ENCODE measurements around the gene VIPR2.

VIPR2 gene

DNA sequence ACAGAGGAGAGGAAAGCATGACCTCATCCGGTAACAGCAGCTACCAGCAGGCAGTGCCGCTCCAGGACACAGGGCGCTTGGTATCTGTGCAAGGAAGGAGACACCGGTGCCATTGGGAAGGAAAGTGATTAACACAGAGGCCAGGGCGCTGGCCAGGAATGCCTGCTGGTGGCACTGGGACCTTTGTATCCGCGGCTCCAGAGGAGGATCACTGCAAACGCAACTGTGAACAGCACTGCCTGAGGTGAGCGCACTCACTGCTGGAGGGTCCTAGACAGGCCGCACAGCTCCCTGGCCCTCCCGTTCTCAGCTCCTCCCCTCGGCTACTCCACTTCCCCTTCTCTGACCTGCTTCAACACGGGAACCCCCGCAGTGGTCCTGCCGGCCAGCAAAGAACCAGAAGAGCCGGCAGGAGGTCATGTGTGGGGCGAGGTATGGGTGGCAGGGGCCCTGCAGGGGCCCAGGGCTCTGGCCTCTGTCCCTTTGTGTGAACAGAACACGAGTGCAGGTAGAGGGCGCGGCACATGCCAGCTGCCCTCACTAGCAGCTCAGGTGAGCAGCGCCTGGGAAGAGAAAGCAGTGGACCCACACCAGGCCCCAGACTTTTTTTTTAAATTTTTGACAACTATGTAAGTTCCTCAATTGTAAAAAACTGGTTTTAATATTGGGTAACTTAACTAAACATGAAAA, 107.6 kb downstream of the VIPR2 start:
- no peak for DNase-seq

DNA sequence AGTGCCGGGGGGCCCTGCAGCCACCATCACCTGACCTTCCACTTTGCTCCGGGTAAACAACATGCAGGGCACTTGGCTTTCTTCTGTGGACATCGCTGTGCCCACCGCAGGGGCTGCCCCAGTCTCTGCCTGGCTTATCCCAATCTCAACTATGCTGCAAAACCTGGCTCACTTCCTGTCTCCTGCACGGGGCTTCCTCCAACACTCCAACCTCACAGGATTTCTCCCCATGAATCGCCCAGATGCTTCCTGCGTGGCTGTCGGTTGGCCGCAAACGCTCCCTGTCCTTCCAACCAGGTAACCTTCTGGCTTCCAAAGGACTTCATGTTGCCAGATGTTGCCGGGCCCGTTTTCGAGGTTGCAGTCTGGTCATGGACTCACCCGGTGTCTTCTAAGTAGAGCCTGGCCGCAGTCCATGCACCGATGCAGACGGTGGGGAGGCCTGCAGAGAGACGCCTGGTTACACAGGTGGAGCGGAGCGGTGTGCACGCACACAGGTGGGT, 109.0 kb downstream of the VIPR2 start:
- no peak for DNase-seq

DNA sequence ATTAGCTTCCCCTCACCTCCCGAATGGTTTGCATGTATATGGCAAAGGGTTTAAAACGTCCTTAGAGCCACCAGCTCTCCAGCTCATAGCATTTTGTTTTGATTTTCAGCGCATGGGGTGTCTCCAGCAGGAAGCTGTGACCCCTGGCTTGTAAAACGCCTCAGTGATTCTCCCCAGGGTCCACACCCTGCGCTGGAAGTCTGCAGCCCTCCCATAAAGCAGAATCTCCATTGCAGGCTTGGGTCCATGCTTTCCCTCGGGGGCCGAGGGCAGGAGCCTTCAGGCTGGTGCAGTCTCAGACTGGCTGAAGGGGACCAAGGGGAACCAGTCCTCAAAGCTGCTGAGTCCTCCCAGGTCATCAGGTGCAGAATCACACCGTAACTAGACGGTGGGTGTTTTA, 109.7 kb downstream of the VIPR2 start:
- no peak for DNase-seq

DNA sequence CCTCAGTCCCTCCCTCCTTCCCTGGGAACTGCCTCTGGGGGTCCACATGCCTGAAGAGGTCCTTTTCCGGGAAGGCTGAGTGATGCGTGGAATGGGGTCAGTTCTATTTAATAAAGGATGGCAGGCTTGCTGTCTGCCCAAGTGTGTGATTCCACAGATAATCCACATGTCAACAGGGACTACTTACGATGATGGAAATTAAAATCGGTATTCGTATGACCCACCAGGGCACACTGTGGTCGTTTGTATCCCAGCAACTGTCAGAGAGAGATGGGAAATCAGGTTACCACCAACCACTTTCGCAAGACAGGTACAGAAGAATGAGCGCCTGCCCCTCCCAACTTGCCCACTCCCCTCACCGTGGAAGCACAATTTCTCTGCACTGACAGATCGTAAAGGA, 110.3 kb downstream of the VIPR2 start:
- DNase-seq, result no peak

DNA sequence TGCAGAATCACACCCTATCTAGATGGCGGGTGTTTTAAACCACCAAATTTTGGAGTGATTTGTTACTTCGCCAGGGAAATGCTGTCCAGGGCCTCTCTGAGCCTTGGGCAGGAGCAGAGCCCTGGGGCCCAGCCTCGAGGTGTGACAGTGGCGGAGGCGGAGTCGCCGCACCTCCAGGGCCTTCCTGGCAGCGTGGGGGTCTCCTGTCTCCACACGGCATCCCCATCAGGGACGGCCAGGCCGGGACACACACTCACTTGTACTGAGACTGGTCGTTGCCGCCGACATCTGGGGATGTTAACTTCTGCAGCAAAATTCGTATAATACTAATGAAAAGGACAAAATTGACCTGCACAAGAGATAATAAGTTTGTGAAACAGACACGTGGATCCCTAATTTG, 110.7 kb downstream of the VIPR2 start:
- no peak for DNase-seq

DNA sequence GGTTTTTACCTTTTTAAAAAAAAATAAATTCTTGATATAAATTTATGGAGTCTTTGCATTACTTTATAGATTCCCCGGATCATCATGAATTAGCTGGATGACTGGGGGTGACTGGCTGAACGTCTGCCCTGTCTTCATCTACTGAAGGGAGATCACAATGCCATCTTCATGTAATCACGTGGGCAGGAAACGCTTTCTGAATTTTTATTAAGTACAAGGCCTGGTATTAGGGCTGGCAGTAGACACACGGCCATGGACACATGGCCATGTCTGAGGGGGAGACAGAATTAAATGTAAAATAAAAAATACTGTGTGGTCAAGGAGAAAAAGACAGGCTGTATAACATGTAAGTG, 111.2 kb downstream of the VIPR2 start:
- no peak for DNase-seq

DNA sequence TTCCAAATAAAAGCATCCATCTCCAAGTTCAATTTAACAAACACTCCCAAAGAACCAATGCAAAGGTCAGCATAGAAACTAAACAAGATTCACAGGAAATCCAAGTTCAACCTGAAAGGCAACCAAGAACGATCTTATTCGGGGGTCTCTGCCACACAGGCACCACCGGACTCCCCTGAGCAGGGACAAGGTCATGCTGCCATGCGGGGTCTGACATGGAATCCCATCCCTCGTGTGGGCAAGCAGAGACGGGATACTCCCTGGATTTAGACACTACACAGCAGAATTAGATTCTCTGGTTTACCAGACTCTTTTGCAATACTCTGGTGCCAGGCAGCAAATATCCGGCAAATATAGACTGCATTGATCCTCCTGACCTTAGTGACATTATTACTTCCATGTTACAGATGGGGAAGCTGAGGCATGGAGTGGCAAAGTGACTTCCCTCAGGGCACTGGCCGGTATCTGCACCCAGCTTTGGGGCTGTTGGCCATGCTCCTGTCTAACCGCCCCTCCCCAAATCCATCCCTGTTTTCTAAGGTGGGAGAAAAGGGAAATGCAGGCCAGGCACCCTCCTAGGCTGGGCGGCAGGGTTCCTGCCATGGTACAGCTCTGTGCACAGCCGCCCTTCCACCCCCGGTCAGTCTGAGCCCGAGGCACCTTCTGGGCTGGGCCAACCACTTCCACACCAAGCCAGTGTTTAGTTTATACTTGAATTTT, 111.8 kb downstream of the VIPR2 start:
- no peak for DNase-seq

DNA sequence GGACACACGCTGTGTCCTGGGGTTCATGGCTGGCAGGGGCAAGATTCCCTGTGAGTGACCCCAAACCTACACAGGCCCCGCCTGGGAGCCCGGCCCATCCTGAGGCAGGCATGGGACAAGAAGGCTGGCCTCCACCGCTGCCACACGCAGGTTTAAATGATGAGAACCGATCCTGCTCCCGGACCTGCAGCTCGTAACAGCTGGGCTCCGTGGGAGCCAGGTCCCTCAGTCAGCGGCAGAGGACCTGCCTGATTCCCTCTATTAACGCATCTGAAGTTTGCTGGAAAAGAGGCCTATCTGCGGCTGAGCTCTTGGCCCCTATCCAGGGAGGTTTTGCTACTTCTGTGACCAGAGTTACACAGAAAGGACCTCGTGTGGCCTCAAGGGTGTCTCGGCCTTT, 112.3 kb downstream of the VIPR2 start:
- DNase-seq, result no peak

DNA sequence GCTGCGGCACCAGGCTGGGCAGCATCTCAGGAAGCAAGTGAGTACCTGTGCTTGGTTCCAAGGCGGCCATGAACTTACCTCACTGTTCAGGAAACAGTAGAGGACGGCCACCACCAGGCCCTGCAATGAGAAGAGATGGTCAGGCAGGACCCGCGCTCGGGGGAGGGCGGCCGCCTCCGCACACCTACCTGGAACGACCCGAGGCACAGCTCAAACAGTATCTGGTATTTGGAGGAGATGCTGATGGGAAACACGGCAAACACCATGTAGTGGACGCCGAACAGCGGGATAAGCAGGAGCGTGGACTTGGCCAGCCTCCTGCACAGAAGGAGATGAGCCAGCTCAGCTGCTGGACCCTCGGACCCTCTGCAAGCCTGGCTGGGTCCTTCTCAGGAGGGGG, 112.9 kb downstream of the VIPR2 start:
- no peak for DNase-seq

DNA sequence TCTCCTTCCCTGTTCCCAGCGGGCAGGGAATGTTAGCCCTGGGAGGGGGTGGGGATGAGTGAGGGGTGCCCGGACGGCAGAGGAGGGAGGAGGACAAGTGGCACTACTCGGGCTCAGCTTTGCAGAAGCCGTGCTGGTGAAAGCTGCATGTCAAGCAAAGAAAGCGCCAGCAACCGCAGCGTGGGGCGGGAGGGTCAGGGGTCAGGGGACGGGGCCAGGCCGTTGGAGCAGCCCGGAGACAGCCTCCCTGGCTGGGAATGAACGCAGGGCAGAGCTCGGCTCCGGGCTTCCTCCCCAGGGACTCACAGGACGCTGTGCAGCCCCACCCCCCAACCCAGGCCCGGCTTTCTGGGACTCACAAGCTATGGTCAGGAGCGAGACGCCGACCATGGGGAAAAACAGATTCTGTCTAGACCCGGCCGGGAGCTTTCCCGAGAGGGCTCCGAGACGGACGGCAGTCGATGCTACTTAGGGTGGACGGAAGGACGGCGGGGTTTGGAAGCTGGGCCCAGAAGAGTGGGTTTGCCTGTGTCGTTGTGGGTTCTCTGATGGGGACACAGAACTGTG, 113.4 kb downstream of the VIPR2 start:
- no peak for DNase-seq

DNA sequence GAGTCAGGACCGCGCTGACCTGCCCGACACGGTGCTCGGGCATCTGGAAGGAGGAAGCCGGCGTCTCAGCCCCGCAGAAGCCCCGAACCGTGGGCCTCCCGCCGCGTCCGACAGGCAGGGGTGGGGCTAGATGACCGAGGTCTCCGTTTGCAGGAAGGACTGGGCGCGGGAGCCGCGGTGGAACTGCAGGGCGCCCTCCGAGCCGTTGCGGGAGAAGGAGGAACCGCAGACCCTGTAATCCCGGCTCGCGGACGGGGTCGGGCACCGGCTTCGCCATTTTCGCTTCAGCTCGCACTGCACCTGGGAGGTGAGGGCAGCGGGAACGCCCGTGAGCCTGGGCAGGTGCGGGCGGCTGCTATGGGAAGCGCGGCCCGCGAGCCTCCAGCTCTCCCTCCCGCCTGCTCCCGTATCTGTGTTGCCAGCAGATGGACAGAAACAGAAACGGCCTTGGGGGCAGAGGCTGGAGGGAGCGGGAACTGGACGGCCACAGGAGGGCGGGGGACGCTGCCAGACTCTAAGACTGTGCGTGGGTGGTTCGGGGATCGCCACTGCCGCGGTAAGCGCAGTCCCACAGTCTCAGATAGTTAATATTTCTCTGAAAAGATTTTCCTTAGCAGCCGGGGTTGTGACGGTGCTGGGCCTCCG, 114.1 kb downstream of the VIPR2 start:
- peak; percentile 10 for DNase-seq

DNA sequence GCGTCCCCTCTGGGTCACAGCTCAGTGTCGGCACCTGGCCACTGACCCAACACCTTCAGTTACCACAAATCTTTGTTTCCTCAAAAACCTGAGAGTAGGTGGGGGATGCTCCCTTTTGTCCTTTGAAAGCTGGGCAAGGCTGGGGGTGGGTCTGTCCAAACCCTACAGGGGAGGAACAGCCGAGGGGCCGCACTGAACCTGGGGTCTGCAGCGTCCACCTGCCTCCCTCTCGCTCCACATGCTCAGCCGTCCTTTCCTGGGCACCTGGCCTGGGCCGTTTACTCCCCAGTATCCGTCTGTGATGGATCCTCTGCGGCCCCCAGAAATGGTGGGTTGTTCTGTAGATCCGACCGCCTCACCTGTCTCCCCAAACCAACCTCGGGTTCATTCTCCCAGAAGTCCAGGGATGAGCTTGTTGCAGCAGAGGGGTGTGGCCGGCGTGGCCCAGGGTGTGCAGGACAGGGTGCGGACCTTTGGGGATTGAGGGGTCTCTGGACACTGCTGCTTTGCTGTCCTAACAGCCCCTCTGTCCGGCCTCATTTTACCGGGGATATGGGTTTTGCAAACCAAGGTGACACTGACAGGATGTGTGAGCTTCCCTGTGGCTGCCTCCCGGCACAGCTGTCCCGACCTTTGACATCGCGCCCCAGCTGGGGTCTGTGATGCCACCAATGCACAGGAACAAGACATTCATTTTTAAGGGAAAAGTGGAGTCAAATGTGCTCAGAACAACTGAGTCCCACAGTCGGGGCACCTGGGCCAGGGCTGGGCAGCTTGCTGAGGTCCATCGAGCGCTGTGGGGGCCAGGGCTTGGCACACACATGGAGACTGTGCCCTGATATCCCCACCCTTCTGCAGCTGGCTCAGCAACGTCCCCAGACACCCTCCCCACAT, 115.9 kb downstream of the VIPR2 start:
- DNase-seq, result no peak

DNA sequence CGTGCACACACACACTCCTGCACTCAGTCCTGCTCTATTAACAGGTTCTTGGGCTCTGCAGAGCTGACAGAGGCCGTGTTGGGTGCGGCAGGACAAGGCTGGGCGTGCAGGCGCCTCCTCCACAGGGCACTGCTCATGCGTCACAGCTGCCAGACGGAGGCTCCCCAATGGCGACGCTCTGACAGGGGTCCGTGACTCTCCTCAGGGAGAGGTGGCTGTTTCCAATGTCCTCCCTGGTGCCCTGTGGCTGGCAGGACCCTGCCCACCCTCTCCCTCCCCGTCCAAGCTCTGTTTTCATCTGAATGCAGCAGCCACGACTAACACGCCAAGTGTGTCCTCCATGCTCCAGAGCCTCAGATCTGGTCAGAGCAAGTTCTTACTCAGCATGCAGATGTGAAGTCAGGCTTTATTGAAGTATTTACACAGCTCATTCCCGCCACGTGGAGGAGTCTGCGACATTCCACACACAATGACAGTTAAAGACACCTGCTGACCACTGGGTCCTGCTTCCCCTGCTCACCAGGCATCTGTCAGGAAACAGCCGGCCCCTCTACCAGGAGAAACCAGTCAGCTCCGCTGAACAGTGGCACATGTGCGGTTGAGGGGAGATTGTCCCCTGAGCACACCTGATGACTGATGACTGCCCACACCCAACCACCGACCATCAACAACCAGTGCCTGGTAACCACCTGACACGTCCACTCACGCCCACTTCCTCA, 116.7 kb downstream of the VIPR2 start:
- no peak for DNase-seq

DNA sequence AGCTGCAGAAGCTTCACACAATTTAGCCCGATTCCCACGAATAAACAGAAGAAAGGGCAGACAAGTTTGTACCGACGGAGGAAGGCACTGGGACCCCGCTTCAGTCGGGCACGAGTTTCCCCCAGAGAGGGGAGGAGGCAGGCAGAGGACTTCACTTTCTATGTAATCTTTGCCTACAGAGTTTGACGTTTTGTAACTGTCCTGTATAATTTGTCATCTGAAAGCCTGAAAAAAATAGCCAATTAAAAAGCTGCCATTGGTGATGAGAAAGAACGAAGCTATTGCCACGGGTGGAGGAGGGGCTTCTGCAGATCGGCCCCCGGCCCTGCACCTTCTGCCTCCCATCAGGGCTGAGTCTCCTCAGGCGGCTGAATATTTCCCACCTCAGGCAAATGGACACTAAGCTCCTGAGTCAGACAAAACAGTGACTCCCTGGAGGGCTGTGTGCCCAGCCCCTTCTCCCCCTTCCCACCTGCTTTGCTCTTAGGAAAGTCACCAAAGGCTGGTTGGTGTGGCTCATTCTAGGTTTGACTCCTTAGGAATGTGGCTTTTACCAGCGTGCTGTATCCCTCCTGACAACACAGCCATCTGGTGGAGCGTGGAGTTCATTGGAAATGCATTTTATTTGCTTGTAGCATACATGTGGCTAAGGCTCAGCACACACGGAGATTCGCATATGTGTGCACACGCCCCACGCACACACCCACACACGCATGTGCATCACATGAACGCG, 117.4 kb downstream of the VIPR2 start:
- no peak for DNase-seq

DNA sequence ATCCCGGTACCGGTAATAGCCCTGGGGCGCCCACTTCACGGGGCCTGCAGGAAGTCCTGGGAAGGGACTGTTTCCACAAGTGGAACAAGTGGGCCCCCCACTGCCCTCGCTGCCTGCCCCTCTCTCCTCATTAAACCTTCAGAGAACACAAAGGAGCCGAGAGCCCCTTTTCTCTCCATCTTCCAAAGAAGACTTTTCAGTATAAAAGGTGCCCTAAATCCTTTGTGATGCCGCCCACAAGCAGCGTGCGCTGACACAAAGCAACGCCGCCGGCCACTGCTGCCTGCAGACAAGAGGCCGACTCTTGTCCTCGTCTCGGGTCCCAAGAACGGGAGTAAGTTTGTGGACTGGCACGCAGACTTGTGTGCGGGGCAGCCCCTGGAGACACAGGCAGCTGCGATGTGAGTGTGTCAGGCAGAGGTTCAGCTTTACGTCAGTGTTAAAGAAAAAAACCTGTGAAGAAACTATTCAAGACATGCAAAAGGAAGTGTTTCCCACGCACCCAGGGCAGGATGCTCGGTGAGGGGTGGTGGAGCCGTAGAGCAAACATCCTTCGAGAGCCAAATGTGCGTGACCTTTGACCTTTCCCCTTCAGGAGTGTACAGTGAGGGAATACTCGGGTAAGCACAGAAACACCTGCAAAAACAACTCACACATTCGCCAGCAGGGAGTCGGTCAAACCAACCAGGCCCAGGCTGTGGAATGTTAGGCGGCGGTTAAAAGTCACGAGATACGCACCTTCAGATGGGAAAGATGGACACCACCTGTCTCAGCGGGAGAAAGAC, 118.2 kb downstream of the VIPR2 start:
- peak; percentile 18 for DNase-seq

DNA sequence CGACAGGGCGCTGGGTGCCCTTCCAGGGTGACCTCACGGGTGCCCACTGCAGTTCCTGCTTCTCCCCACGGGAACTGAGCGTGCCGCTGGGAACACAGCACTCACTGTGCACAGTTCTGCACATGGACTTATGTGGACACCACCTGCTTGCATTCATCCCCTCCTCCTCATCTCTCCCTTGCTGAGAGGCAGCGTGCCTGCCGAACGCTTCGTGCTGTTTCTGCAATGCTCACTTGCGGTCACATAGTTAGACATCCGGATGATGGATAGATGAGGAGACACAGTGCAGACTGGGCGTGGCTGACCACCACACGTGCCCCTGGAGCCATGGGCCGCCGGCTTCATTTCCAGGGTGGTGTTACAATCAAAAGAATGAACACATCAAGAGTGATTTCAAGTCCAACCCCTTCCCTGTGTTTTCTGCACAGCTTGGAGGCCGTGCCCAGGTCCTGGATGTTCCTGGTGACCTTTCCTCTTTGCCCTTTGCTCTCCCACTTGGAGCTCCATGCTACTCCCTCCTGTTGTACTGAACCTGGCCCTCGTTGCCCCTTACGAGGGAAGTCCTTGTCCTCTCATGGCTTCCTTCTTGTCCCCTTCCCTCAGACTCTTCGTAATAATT, 119.4 kb downstream of the VIPR2 start:
- no peak for DNase-seq

DNA sequence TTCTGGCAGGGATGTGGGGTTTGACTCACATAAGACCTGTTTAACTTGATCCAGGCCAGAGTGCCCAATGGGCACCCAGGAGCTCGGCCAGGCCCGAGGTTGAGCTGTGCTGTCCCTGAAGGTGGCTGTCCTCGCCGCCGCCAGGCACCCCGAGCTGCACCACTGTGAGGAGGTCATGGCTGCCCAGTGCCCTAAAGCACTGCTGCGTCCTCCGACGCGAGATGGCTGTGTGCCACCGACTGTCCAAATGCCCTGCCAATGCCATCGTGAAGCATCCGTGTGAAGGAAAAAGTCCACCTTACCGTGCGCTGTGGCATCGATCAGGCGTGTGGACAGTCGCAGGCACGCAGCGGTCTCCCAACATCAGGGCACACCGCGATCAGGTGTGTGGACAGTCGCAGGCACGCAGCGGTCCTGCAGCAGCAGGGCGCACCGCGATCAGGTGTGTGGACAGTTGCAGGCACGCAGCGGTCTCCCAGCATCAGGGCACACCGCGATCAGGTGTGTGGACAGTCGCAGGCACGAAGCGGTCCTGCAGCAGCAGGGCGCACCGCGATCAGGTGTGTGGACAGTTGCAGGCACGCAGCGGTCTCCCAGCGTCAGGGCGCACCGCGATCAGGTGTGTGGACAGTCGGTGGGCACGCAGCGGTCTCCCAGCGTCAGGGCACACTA, 120.3 kb downstream of the VIPR2 start:
- no peak for DNase-seq

DNA sequence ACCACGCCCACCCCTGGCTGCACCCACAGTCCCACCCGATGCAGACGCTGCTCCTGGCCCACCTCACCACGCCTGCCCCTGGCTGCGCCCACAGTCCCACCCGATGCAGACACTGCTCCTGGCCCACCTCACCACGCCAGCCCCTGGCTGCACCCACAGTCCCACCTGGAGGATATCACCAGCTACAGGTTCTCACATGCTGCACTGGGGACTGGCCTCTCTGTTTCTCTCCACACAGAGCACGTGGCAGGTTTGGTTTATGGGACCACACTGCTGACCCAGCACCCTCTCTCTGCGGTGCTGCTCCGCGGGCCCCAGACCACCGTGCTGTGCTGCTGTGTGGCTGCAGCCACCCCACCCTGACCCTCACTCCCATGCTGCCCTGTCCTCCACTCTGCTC, 120.9 kb downstream of the VIPR2 start:
- DNase-seq, result no peak

DNA sequence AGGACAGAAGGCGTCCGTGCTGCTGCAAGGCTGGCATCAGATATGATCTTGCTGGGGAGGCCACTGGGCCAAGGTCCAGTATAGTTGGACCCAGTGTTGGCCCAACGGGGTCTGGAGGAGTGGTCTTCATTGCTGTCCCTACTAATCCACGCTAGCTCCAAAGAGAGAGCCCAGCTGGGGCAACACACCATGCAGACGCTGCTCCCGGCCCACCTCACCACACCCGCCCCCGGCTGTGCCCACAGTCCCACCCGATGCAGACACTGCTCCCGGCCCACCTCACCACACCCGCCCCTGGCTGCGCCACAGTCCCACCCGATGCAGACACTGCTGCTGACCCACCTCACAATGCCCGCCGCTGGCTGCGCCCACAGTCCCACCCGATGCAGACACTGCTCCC, 121.5 kb downstream of the VIPR2 start:
- no peak for DNase-seq
